NCI-H2029 (cell line): Measurements from ENCODE around the gene CPA4.
"Not testable (repeated sequence)": the region's sequence is repeated elsewhere in the genome, so short reads cannot be mapped to it uniquely, and the experiment has no call there.

ENCODE experiments used
- DNase-seq: peaks from one replicate; lab custom pipeline; 2025; lab: John Stamatoyannopoulos, UW

CPA4 gene

GRCh38 chr7:130301501-130302020, 8.6 kb downstream of the CPA4 start:
- DNase-seq = no peak

GRCh38 chr7:130302649-130303048, 9.7 kb downstream of the CPA4 start:
- no peak for DNase-seq

- no peak for DNase-seq
These were observed 10.2 kb downstream of the CPA4 start for GRCh38 chr7:130303127-130303526.

GRCh38 chr7:130303551-130303950, 10.6 kb downstream of the CPA4 start:
- no peak for DNase-seq

- DNase-seq = no peak
These were observed 11.0 kb downstream of the CPA4 start for GRCh38 chr7:130303982-130304381.

GRCh38 chr7:130304878-130305277, 11.9 kb downstream of the CPA4 start:
- DNase-seq = no peak

- DNase-seq = no peak
These were observed 12.6 kb downstream of the CPA4 start for GRCh38 chr7:130305433-130306042.

- no peak for DNase-seq
These were observed 17.0 kb downstream of the CPA4 start for GRCh38 chr7:130309986-130310385.

GRCh38 chr7:130314305-130314704, 21.3 kb downstream of the CPA4 start:
- no peak for DNase-seq

GRCh38 chr7:130319541-130319940, 26.6 kb downstream of the CPA4 start:
- no peak for DNase-seq

GRCh38 chr7:130321542-130322229, 28.7 kb downstream of the CPA4 start:
- DNase-seq = not testable (repeated sequence)

GRCh38 chr7:130322615-130323014, 29.7 kb downstream of the CPA4 start:
- no peak for DNase-seq

GRCh38 chr7:130324306-130324943, 31.5 kb downstream of the CPA4 start:
- no peak for DNase-seq

GRCh38 chr7:130329681-130330080, 36.7 kb downstream of the CPA4 start:
- no peak for DNase-seq

GRCh38 chr7:130332259-130333053, 39.5 kb downstream of the CPA4 start:
- DNase-seq = no peak

GRCh38 chr7:130333832-130334231, 40.9 kb downstream of the CPA4 start:
- DNase-seq = no peak

- no peak for DNase-seq
These were observed 41.3 kb downstream of the CPA4 start for GRCh38 chr7:130334274-130334673.

- no peak for DNase-seq
These were observed 44.5 kb downstream of the CPA4 start for GRCh38 chr7:130337410-130337971.

- DNase-seq = no peak
These were observed 45.3 kb downstream of the CPA4 start for GRCh38 chr7:130338233-130338632.

- no peak for DNase-seq
These were observed 48.9 kb downstream of the CPA4 start for GRCh38 chr7:130341882-130342281.

- no peak for DNase-seq
These were observed 49.9 kb downstream of the CPA4 start for GRCh38 chr7:130342701-130343380.
